ENCODE results near the gene MEIS2.

- no peak for TF ChIP-seq CTCF (IDR thresholded peaks at IDR 0.05; ENCODE audit: low read depth, low read length)
- TF ChIP-seq POLR2A (IDR thresholded peaks at IDR 0.05; ENCODE audit: extremely low read depth, insufficient read length), result no peak
- TF ChIP-seq, protein P1, sequence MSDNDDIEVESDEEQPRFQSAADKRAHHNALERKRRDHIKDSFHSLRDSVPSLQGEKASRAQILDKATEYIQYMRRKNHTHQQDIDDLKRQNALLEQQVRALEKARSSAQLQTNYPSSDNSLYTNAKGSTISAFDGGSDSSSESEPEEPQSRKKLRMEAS (IDR thresholded peaks at IDR 0.05; ENCODE audit: low read depth, low read length), result no peak
- no peak for TF ChIP-seq MYC (IDR thresholded peaks at IDR 0.05; ENCODE audit: low read depth, low read length)
These were observed 122.7 kb downstream of the MEIS2 start for GRCh38 chr15:36977659-36978058.

Measured in NB4 (cell line).